HepG2 (cell line): ENCODE measurements around the gene ANKRD2. TPM values are rescaled to one million over a fixed set of nuclear protein-coding genes. Genes with fewer than 3 reads are reported as not detected.

Experiments
- CEBPZ ChIP-seq: IDR thresholded peaks from 2 replicates; pipeline ENCODE4 v1.6.1; 2012; ENCODE audit warnings: low read length, improper control_type of control experiment
- GFI1 ChIP-seq: sonication (generic); formaldehyde crosslinking; IDR thresholded peaks from 2 replicates; pipeline ENCODE4 v1.5.0; 2020; ENCODE audit warnings: missing genetic modification reagents, mild to moderate bottlenecking, borderline replicate concordance
- HDAC1 ChIP-seq: sonication (generic); formaldehyde crosslinking; IDR thresholded peaks from 2 replicates; pipeline ENCODE4 v1.5.1; 2020; ENCODE audit warnings: mild to moderate bottlenecking, missing genetic modification reagents
- KDM2A ChIP-seq: sonication (generic); formaldehyde crosslinking; IDR thresholded peaks from 2 replicates; pipeline ENCODE4 v1.4.0; 2020; ENCODE audit warnings: low read depth, missing genetic modification reagents, borderline replicate concordance
- SP1 ChIP-seq, 2 experiments: fragments of 450-650 bp in 1 of 2; sonication (generic) in 1 of 2; formaldehyde crosslinking in 1 of 2; IDR thresholded peaks; 2 replicates each; pipeline versions ENCODE4 v1.4.0 to v1.6.1; 2016 to 2020; ENCODE audit warnings: missing genetic modification reagents in 1 of 2
- SRSF1 ChIP-seq: fragments of 200-400 bp; formaldehyde crosslinking; optimal IDR thresholded peaks from 2 replicates; pipeline ENCODE3; 2017; ENCODE audit warnings: mild to moderate bottlenecking, low read depth, low read length, moderate library complexity
- TOPORS ChIP-seq: sonication (generic); formaldehyde crosslinking; IDR thresholded peaks from 2 replicates; pipeline ENCODE4 v1.8.0; 2023; ENCODE audit warnings: mild to moderate bottlenecking, missing genetic modification reagents
- XRCC5 ChIP-seq: fragments of 200-400 bp; formaldehyde crosslinking; optimal IDR thresholded peaks from 2 replicates; pipeline ENCODE3; 2017; ENCODE audit warnings: mild to moderate bottlenecking, low read length
- ZBTB21 ChIP-seq: sonication (generic); formaldehyde crosslinking; IDR thresholded peaks from 2 replicates; pipeline ENCODE4 v1.4.0; 2020; ENCODE audit warnings: missing genetic modification reagents
- ZNF207 ChIP-seq: fragments of 450-650 bp; IDR thresholded peaks from 2 replicates; pipeline ENCODE4 v1.6.1; 2016; ENCODE audit warnings: antibody characterized with exemption, borderline replicate concordance
- ZNF3 ChIP-seq: IDR thresholded peaks from 2 replicates; pipeline ENCODE4 v1.7.0; 2017; ENCODE audit warnings: inconsistent platforms
- ZNF33A ChIP-seq: sonication (generic); formaldehyde crosslinking; IDR thresholded peaks from 2 replicates; pipeline ENCODE4 v1.5.1; 2020; ENCODE audit warnings: missing genetic modification reagents, mild to moderate bottlenecking, moderate library complexity, borderline replicate concordance
- ZNF468 ChIP-seq: sonication (generic); formaldehyde crosslinking; IDR thresholded peaks from 2 replicates; pipeline ENCODE4 v1.8.0; 2022; ENCODE audit warnings: mild to moderate bottlenecking, moderate library complexity, missing genetic modification reagents
- ZNF577 ChIP-seq: sonication (generic); formaldehyde crosslinking; IDR thresholded peaks from 2 replicates; pipeline ENCODE4 v1.4.0; 2020; ENCODE audit warnings: mild to moderate bottlenecking, low read depth, missing genetic modification reagents, borderline replicate concordance
- ZNF639 ChIP-seq: conservative IDR thresholded peaks from 2 replicates; pipeline ENCODE4 v1.6.1; 2018; ENCODE audit warnings: missing genetic modification reagents
- ZNF646 ChIP-seq: sonication (generic); formaldehyde crosslinking; IDR thresholded peaks from 2 replicates; pipeline ENCODE4 v1.9.0; 2021; ENCODE audit warnings: mild to moderate bottlenecking, missing genetic modification reagents
- ZNF737 ChIP-seq: sonication (generic); formaldehyde crosslinking; IDR thresholded peaks from 2 replicates; pipeline ENCODE4 v1.5.0; 2020; ENCODE audit warnings: missing genetic modification reagents, mild to moderate bottlenecking, borderline replicate concordance
- ZNF788 ChIP-seq: sonication (generic); formaldehyde crosslinking; IDR thresholded peaks from 2 replicates; pipeline ENCODE4 v1.5.0; 2020; ENCODE audit warnings: mild to moderate bottlenecking, missing genetic modification reagents, borderline replicate concordance
- polyA plus RNA-seq, 8 experiments: library from polyadenylated mRNA; depleted of rRNA in 3 of 8; stranded (reverse) in 7 of 8; unstranded in 1 of 8; fragments of >200 nt; fragmentation: Illumina TruSeq in 4 of 8; extraction: Trizol in 4 of 8; gene quantifications; 2 replicates each; pipeline versions ENCODE4 v1.2.1 to v1.2.3, GENCODE V29; 2011 to 2016; ENCODE audit warnings: low read depth in 4 of 8, missing spikeins in 1 of 8, mixed read lengths in 1 of 8; ENCODE audit not compliant: insufficient read depth in 1 of 8
- total RNA-seq, 5 experiments: library from RNA; depleted of rRNA; stranded (reverse); fragments of >200 nt; fragmentation: Illumina TruSeq; extraction: Trizol; gene quantifications; 2 replicates each; pipeline ENCODE4 v1.2.3, GENCODE V29; 2016; ENCODE audit warnings: low read depth in 1 of 5

The ANKRD2 gene
- total and polyA plus RNA-seq, 2 of the 13 experiments (the other 11 are each of a cell fraction or from before 2014, with no cell fraction given): not detected

GRCh38 chr10:97632949-97633884, 60.6 kb downstream of the ANKRD2 start, which contains the start of gene MORN4 (continued):
- TF ChIP-seq CEBPZ (no peak), ZBTB21 (CRISPR knock-in tag) (no peak), SRSF1 (peak; percentile 54), SP1 (IDR thresholded peaks at IDR 0.05) (no peak), SP1 (CRISPR knock-in tag; IDR thresholded peaks at IDR 0.05) (no peak), ZNF577 (CRISPR knock-in tag) (no peak), ZNF788 (CRISPR knock-in tag) (peak; percentile 56; the same call in 1 of the 2 replicates), ZNF639 (no peak), GFI1 (CRISPR knock-in tag) (no peak), KDM2A (peak; percentile 85), ZNF737 (CRISPR knock-in tag) (no peak), ZNF207 (no peak), HDAC1 (CRISPR knock-in tag) (peak; percentile 73), XRCC5 (peak; percentile 29), TOPORS (CRISPR knock-in tag) (no peak), ZNF468 (CRISPR knock-in tag) (no peak), ZNF646 (CRISPR knock-in tag) (no peak), ZNF33A (no peak), ZNF3 (no peak)
